Measurements from ENCODE around the gene VAT1. TPM values are rescaled to one million over a fixed set of nuclear protein-coding genes. Genes with fewer than 3 reads are reported as not detected.

The VAT1 gene
- total and polyA plus RNA-seq, 4 experiments from 2014 or later = 52.6 to 67.5 (median 63.8) TPM

DNA sequence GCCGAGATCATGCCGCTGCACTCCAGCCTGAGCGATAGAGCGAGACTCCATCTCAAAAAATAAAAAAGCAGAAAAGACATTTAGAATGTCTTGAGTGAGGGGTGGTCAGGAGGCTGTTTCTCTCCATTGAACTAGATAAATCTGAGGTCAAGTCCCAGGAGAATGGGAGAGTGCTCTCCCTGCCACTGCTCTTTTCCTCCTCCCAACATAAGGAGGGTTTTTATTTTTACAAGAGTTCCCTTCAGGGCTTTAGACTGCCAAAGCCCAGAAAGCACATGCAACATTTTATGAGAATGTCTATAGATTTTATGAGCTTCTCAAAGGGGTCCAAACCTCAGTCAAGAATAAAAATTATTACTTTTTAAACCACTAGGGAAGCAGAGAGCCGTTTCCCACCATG, 4.4 kb upstream of the VAT1 start:
- no peak for DNase-seq
- Histone ChIP-seq H3K9me3 (ENCODE audit: control insufficient read depth in 1 of 2, low read length in 2 of 2) (no peaks in the 10 kb centered on the region), H3K4me3 (ENCODE audit: low read length in 2 of 2) (no peak overlapping the region), H3K36me3 (ENCODE audit: insufficient read depth, low read length) (no peaks in the 10 kb centered on the region), H3K4me1 (ENCODE audit: insufficient read depth, low read length) (peaks cover 18% of the 10 kb centered on the region), H3K27ac (ENCODE audit: low read depth, low read length) (no peak overlapping the region), H3K27me3 (ENCODE audit: insufficient read depth, low read length) (no peaks in the 10 kb centered on the region)
- H3K4me1 Mint-ChIP-seq = peaks cover 5 to 17% (median 12%) of the 10 kb centered on the region in 4 donors
- H3K36me3 Mint-ChIP-seq = peaks cover 0 to 2% of the 10 kb centered on the region in 2 donors
- peak overlapping the region in 3 of 7 donors; percentile 53 to 86 (median 70) for H3K27ac Mint-ChIP-seq
- peak overlapping the region in 7 of 8 donors; percentile 10 to 78 (median 46) for H3K4me3 Mint-ChIP-seq
- no peaks in the 10 kb centered on the region for H3K27me3 Mint-ChIP-seq
- H3K9me3 Mint-ChIP-seq = no peaks in the 10 kb centered on the region
- POLR2A ChIA-PET (ENCODE audit: partially characterized antibody) = interaction anchor here (1.2 kb wide), 1 partner anchor 20 kb away, joined by 4 read pairs; the partner anchor contains the start of gene IFI35
- CTCF ChIA-PET (ENCODE audit: partially characterized antibody) = interaction anchor here (1.0 kb wide), 1 partner anchor 145 kb away, joined by 3 read pairs; the partner anchor contains the start of gene NBR1
- intact Hi-C loops (cut with micrococcal nuclease) = no loop called here

DNA sequence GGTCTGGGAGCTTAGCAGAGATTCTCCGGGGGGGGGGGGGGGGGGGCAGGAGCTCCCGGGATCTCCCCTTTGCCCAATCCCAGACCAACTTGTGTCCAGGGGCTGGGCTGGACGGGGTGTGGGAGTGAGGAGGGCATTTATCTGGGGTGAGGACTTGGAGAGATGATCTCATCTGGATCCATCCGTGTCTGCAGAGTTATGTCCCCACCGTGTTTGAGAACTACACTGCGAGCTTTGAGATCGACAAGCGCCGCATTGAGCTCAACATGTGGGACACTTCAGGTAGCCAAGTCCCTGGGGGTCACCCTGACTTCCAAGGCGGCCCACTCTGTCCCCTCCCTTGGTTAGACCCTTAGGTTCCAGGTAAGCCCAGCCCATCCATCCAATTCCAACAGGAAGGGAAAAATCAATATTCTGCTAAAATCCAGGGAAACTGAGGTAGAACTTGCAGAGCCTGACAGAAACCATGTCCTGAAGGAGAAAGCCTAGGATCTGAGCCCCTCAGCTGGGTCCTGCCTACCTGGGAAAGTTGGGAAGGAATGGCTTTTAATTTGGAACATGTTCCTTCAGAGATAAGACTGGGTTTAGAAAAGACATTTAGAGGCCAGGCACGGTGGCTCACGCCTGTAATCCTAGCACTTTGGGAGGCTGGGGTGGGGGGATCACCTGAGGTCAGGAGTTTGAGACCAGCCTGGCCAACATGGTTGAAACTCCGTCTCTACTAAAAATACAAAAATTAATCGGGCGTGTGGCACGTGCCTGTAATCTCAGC, 3.8 kb upstream of the VAT1 start:
- H3K9me3 ChIP-seq (ENCODE audit: control insufficient read depth in 1 of 2, low read length in 2 of 2) = no peaks in the 10 kb centered on the region
- peaks cover 22% of the 10 kb centered on the region for H3K4me1 ChIP-seq (ENCODE audit: insufficient read depth, low read length)
- H3K27me3 ChIP-seq (ENCODE audit: insufficient read depth, low read length) = no peaks in the 10 kb centered on the region
- no peaks in the 10 kb centered on the region for H3K27me3 Mint-ChIP-seq
- H3K36me3 Mint-ChIP-seq = peaks cover 0 to 2% of the 10 kb centered on the region in 2 donors
- peak overlapping the region in 5 of 7 donors; percentile 75 to 91 (median 81) for H3K27ac Mint-ChIP-seq
- no peak for DNase-seq
- H3K9me3 Mint-ChIP-seq = no peaks in the 10 kb centered on the region
- ChIA-PET CTCF (ENCODE audit: partially characterized antibody) (interaction anchor here (0.8 to 2.8 kb wide), 3 partner anchors 18 to 146 kb away, joined by 3 to 7 read pairs (median 3); partner anchors contain the start of genes NBR1 and RPL27), POLR2A (ENCODE audit: partially characterized antibody) (interaction anchor here (1.2 to 2.5 kb wide), 5 partner anchors 13 to 335 kb away, joined by 4 to 33 read pairs (median 11); partner anchors contain the start of genes IFI35, RPL27 and TMEM106A)
- no peak overlapping the region for H3K4me3 ChIP-seq (ENCODE audit: low read length in 2 of 2)
- peaks cover 6 to 23% (median 16%) of the 10 kb centered on the region in 4 donors for H3K4me1 Mint-ChIP-seq
- H3K4me3 Mint-ChIP-seq = peak overlapping the region in 7 of 8 donors; percentile 74 to 82 (median 78)
- intact Hi-C loops (cut with micrococcal nuclease) = loop anchor here (2.0 kb wide), 1 partner anchor 457 kb away; the partner anchor contains the start of gene DHX8
- no peaks in the 10 kb centered on the region for H3K36me3 ChIP-seq (ENCODE audit: insufficient read depth, low read length)
- H3K27ac ChIP-seq (ENCODE audit: low read depth, low read length) = no peak overlapping the region

DNA sequence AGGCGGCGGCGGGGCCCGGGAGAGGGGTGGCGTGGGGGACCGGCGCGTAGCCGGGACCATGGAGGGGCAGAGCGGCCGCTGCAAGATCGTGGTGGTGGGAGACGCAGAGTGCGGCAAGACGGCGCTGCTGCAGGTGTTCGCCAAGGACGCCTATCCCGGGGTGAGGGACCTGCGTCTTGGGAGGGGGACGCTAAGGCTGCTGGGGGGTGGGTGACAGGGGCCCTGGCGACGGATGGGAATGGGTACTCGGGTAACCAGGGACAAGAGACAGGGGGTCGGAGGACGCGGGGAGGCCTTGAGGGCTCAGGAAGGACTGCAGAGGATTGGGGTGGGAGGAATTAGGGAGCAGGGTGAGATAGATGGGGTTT, 3.1 kb upstream of the VAT1 start:
- CTCF ChIA-PET (ENCODE audit: partially characterized antibody) = interaction anchor here (0.8 to 2.8 kb wide), 2 partner anchors 17 to 27 kb away, joined by 3 to 7 read pairs; partner anchors contain the start of gene RPL27
- no peaks in the 10 kb centered on the region for H3K9me3 Mint-ChIP-seq
- peaks cover 0 to 2% of the 10 kb centered on the region in 2 donors for H3K36me3 Mint-ChIP-seq
- no peak for DNase-seq
- POLR2A ChIA-PET (ENCODE audit: partially characterized antibody) = interaction anchor here (1.2 to 2.5 kb wide), 10 partner anchors 12 to 343 kb away, joined by 4 to 33 read pairs (median 9); partner anchors contain the start of genes IFI35, NBR1, RPL27 and TMEM106A
- Histone ChIP-seq H3K9me3 (ENCODE audit: control insufficient read depth in 1 of 2, low read length in 2 of 2) (no peaks in the 10 kb centered on the region), H3K27ac (ENCODE audit: low read depth, low read length) (no peak overlapping the region), H3K4me3 (ENCODE audit: low read length in 2 of 2) (no peak overlapping the region), H3K36me3 (ENCODE audit: insufficient read depth, low read length) (no peaks in the 10 kb centered on the region), H3K27me3 (ENCODE audit: insufficient read depth, low read length) (no peaks in the 10 kb centered on the region), H3K4me1 (ENCODE audit: insufficient read depth, low read length) (peaks cover 25% of the 10 kb centered on the region)
- H3K27me3 Mint-ChIP-seq = no peaks in the 10 kb centered on the region
- peak overlapping the region; percentile 71 to 83 (median 79) for H3K4me3 Mint-ChIP-seq
- H3K27ac Mint-ChIP-seq = peak overlapping the region; percentile 73 to 91 (median 81)
- peaks cover 7 to 29% (median 20%) of the 10 kb centered on the region in 4 donors for H3K4me1 Mint-ChIP-seq
- intact Hi-C loops (cut with micrococcal nuclease) = loop anchor here (2.0 kb wide), 1 partner anchor 458 kb away; the partner anchor contains the start of gene DHX8

DNA sequence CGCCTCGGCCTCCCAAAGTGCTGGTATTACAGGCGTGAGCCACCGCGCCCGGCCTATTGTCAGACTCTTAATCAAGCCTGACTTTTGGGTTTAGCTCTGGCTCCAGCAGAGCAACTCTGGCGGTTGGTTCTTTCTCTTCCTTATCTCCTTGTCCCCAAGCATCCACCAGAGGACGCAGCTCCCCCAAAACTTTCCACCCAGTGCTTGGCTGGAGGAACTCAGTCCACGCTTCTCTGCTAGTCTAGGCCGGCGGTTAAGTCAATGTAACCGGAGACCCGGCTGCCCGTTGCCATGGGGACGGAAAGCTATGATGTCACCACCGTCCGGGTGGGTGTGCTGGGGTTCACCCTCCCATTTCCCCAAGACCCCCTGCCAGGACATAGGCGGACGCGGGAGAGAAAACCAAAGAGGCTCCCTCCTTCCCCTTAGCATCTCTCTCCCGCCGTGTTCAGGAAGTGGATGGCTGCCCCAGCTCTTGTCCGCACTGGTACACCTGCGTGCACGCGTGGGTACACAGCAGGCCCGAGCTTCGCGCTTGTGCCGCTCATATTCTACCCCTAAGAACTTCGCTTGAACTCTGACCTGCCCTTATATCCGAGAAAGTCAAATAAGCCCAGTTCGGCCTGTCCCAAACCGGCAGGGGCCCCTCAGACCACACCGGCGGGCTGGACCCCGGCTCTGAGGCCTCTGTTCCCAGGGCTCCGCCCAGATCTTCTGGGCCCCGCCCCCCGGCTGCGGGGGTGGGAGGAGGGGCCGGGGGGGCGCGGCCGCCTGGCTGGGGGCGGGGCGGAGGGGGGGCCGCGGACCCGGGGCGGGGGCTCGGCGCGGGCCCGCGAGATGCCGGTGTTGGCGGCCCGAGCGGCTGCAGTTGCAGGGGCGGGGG, 2.5 kb upstream of the VAT1 start, which contains the start of gene RND2:
TSS of gene RND2 (plus strand) at position 825 of the 883 bp plus-strand sequence. CDS start 117 bp downstream, outside the sequence.
- no peaks in the 10 kb centered on the region for H3K9me3 Mint-ChIP-seq
- peaks cover 0 to 2% of the 10 kb centered on the region in 2 donors for H3K36me3 Mint-ChIP-seq
- peak within 1 kb of the TSS; percentile 69 for H3K27ac ChIP-seq (ENCODE audit: low read depth, low read length)
- no peaks in the 10 kb centered on the region for H3K9me3 ChIP-seq (ENCODE audit: control insufficient read depth in 1 of 2, low read length in 2 of 2)
- peak within 1 kb of the TSS; percentile 86 to 98 (median 96) for H3K27ac Mint-ChIP-seq
- CTCF ChIA-PET (ENCODE audit: partially characterized antibody) = interaction anchor here (0.6 to 2.8 kb wide), 14 partner anchors 13 to 459 kb away, joined by 3 to 7 read pairs (median 3); partner anchors contain the start of genes DHX8, IFI35 and RPL27
- peak; percentile 79 to 90 (median 81) for DNase-seq
- H3K4me1 Mint-ChIP-seq = peaks cover 9 to 35% (median 27%) of the 10 kb centered on the region in 4 donors
- POLR2A ChIA-PET (ENCODE audit: partially characterized antibody) = interaction anchor here (1.1 to 2.5 kb wide), 12 partner anchors 12 to 364 kb away, joined by 3 to 33 read pairs (median 8); partner anchors contain the start of genes IFI35, NBR1, RPL27 and TMEM106A
- peaks cover 32% of the 10 kb centered on the region for H3K4me1 ChIP-seq (ENCODE audit: insufficient read depth, low read length)
- H3K4me3 ChIP-seq (ENCODE audit: low read length in 2 of 2) = peak within 1 kb of the TSS; percentile 65 to 81
- peak within 1 kb of the TSS; percentile 87 to 95 (median 91) for H3K4me3 Mint-ChIP-seq
- H3K27me3 ChIP-seq (ENCODE audit: insufficient read depth, low read length) = no peaks in the 10 kb centered on the region
- no peaks in the 10 kb centered on the region for H3K27me3 Mint-ChIP-seq
- H3K36me3 ChIP-seq (ENCODE audit: insufficient read depth, low read length) = no peaks in the 10 kb centered on the region
- intact Hi-C loops (cut with micrococcal nuclease) = loop anchor here (1.0 to 5.0 kb wide), 3 partner anchors 146 to 458 kb away; partner anchors contain the start of gene DHX8

DNA sequence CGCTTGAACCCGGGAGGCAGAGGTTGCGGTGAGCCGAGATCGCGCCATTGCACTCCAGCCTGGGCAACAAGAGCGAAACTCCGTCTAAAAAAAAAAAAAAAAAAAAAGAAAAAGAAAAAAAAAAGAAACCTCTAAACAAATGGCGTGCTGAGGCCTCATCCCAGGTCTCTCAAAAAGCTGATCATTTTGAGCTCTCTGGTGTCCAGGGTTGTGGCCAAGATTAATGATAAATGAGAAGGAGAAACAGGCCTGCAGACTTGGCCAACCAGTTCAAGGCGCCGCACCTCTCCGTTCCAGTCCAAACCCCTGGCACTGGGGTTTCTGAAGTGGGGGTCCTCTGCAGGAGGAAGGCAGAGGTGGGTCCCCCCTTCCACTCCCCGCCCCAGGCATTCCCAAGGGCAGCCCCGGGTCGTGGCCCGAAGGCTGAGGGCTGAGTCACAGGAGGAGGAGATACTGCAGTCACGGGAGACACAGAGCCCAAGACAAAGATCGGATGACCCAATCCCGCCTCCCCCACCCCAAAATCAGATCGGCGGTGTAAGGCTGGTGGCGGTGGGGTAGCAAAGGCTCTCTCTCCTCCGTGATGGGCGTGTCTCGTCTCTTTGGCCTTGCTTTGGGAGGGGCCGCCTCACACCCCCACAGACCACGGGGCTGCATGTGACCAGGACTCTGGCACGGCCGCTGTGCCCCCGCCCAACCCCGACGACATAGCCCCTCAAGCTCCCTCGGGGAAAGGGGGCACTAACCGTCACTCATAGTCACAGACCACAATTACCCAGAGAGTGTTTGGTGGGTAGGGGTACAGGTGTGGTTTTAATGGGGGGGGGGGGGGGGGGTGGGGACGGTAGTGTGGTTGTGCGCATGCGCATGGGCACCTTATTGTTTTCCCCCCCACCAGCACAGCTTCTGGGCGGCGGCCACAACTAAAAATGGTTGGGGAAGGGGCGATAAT, 1.1 kb downstream of the VAT1 start:
- CTCF ChIA-PET (ENCODE audit: partially characterized antibody) = interaction anchor here (0.6 to 1.6 kb wide), 3 partner anchors 23 to 313 kb away, joined by 3 to 6 read pairs (median 3); partner anchors contain the start of gene RPL27
- H3K27me3 ChIP-seq (ENCODE audit: insufficient read depth, low read length) = no peaks in the 10 kb centered on the region
- peak overlapping the region; percentile 80 to 92 (median 86) for H3K27ac Mint-ChIP-seq
- H3K4me3 ChIP-seq (ENCODE audit: low read length in 2 of 2) = peak overlapping the region in 1 of 2 donors; percentile 73
- POLR2A ChIA-PET (ENCODE audit: partially characterized antibody) = interaction anchor here (0.8 to 5.2 kb wide), 11 partner anchors 8 to 368 kb away, joined by 3 to 26 read pairs (median 5); partner anchors contain the start of genes IFI35, NBR1, RPL27 and TMEM106A
- H3K4me1 Mint-ChIP-seq = peaks cover 23 to 54% (median 40%) of the 10 kb centered on the region in 4 donors
- peak overlapping the region; percentile 90 to 94 (median 91) for H3K4me3 Mint-ChIP-seq
- intact Hi-C loops (cut with micrococcal nuclease) = loop anchor here (5.0 kb wide), 1 partner anchor 316 kb away; no protein-coding TSS in a partner anchor
- peaks cover 0 to 4% of the 10 kb centered on the region in 2 donors for H3K36me3 Mint-ChIP-seq
- no peaks in the 10 kb centered on the region for H3K9me3 ChIP-seq (ENCODE audit: control insufficient read depth in 1 of 2, low read length in 2 of 2)
- peak overlapping the region; percentile 68 for H3K27ac ChIP-seq (ENCODE audit: low read depth, low read length)
- H3K4me1 ChIP-seq (ENCODE audit: insufficient read depth, low read length) = peaks cover 45% of the 10 kb centered on the region
- H3K9me3 Mint-ChIP-seq = no peaks in the 10 kb centered on the region
- DNase-seq = peak; percentile 32 to 58 (median 38)
- H3K36me3 ChIP-seq (ENCODE audit: insufficient read depth, low read length) = no peaks in the 10 kb centered on the region
- H3K27me3 Mint-ChIP-seq = no peaks in the 10 kb centered on the region
